SK-N-SH (cell line): ENCODE results near the gene KRTAP12-1.

Source experiments
- GATA2 ChIP-seq: sonication (generic); formaldehyde crosslinking; IDR thresholded peaks from 2 replicates; pipeline ENCODE4 v1.5.0; 2020; ENCODE audit warnings: mild to moderate bottlenecking, missing genetic modification reagents
- JUND ChIP-seq: IDR thresholded peaks from 2 replicates; pipeline ENCODE4 v1.4.0; 2012

DNA sequence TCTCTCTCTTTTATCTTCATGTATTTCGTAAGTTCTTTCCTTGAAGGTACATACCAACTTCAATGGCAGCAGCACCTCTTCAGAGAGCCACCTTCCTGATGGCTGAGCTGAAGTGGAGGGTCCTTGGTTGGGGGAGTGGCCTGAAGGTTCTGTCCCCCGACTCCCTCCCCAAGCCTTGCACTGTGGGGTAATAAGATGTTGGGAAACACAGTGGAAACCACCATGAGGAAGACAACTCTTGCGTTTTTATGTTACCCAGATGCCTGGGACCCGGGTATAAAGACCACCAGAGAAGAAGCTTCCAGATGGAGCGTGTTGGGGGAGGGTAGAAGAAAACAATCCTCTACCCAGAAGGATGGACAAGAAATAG is 23.4 kb downstream of the KRTAP12-1 start:
- no peak for TF ChIP-seq GATA2 (CRISPR knock-in tag)
- no peak for TF ChIP-seq JUND
